Activated CD8-positive, alpha-beta memory T cell treated with anti-CD3 and anti-CD28 coated beads for 36 hours (primary cell): ENCODE measurements around the gene RPL10. TPM values are rescaled to one million over a fixed set of nuclear protein-coding genes. Genes with fewer than 3 reads are reported as not detected.

ENCODE experiments used
- total RNA-seq, 2 experiments: library from RNA; stranded (reverse); gene quantifications; one replicate each; pipeline ENCODE4 v1.2.3, GENCODE V29; 2021

Gene RPL10
- total RNA-seq, 2 experiments from 2014 or later, result 2,936 to 3,024 TPM

Other genes with a start within 250 kb of the RPL10 start
- not detected for gene OPN1MW, start 215.8 kb upstream of the RPL10 start, total RNA-seq
- gene OPN1MW2, start 178.6 kb upstream of the RPL10 start, total RNA-seq, result not detected
- not detected for gene OPN1MW3, start 140.8 kb upstream of the RPL10 start, total RNA-seq
- not detected for gene TEX28, start 103.3 kb upstream of the RPL10 start, total RNA-seq
- gene TKTL1, start 102.6 kb upstream of the RPL10 start, total RNA-seq, result under 1 TPM in 1 of 2 experiments, not detected in 1; 0.19 TPM
- 1,000 to 10,000 TPM; 1,044 to 1,051 TPM for gene FLNA, start 23.7 kb upstream of the RPL10 start, total RNA-seq
- 100 to 1,000 TPM; 108 to 109 TPM for gene EMD, start 19.1 kb upstream of the RPL10 start, total RNA-seq
- gene DNASE1L1, start 10.9 kb downstream of the RPL10 start, total RNA-seq, result 10 to 100 TPM; 10.8 to 11.8 TPM
- 10 to 100 TPM; 48.4 to 49.9 TPM for gene TAFAZZIN, start 13.2 kb downstream of the RPL10 start, total RNA-seq
- 10 to 100 TPM; 38.5 to 39.6 TPM for gene ATP6AP1, start 30.3 kb downstream of the RPL10 start, total RNA-seq
- gene GDI1, start 38.8 kb downstream of the RPL10 start, total RNA-seq, result 10 to 100 TPM; 87.0 to 97.3 TPM
- 10 to 100 TPM; 73.2 to 78.2 TPM for gene FAM50A, start 45.8 kb downstream of the RPL10 start, total RNA-seq
- 10 to 100 TPM; 32.8 to 38.4 TPM for gene PLXNA3, start 59.9 kb downstream of the RPL10 start, total RNA-seq
- 10 to 100 TPM; 64.7 to 64.9 TPM for gene LAGE3, start 80.9 kb downstream of the RPL10 start, total RNA-seq
- gene UBL4A, start 88.2 kb downstream of the RPL10 start, total RNA-seq, result 10 to 100 TPM; 66.4 to 68.6 TPM
- 10 to 100 TPM; 34.3 to 37.2 TPM for gene SLC10A3, start 92.3 kb downstream of the RPL10 start, total RNA-seq
- gene FAM3A, start 117.9 kb downstream of the RPL10 start, total RNA-seq, result 10 to 100 TPM; 30.5 to 32.5 TPM
- gene G6PD, start 148.5 kb downstream of the RPL10 start, total RNA-seq, result 100 to 1,000 TPM; 110 to 121 TPM
- gene IKBKG, start 149.2 kb downstream of the RPL10 start, total RNA-seq, result 10 to 100 TPM; 32.1 to 33.5 TPM
- not detected for gene CTAG1A, start 186.8 kb downstream of the RPL10 start, total RNA-seq
- not detected for gene CTAG1B, start 220.9 kb downstream of the RPL10 start, total RNA-seq